GM18907 (cell line): Measurements from ENCODE around the gene NOB1.
"Not testable (repeated sequence)": the region's sequence is repeated elsewhere in the genome, so short reads cannot be mapped to it uniquely, and the experiment has no call there.

Experiments
- ATAC-seq: cut with Tn5 transposase; IDR thresholded peaks from one replicate; pipeline ENCODE4 v1.9.1; 2021; ENCODE audit warnings: mild to moderate bottlenecking, moderate library complexity; ENCODE audit not compliant: unreplicated experiment

NOB1 gene

DNA sequence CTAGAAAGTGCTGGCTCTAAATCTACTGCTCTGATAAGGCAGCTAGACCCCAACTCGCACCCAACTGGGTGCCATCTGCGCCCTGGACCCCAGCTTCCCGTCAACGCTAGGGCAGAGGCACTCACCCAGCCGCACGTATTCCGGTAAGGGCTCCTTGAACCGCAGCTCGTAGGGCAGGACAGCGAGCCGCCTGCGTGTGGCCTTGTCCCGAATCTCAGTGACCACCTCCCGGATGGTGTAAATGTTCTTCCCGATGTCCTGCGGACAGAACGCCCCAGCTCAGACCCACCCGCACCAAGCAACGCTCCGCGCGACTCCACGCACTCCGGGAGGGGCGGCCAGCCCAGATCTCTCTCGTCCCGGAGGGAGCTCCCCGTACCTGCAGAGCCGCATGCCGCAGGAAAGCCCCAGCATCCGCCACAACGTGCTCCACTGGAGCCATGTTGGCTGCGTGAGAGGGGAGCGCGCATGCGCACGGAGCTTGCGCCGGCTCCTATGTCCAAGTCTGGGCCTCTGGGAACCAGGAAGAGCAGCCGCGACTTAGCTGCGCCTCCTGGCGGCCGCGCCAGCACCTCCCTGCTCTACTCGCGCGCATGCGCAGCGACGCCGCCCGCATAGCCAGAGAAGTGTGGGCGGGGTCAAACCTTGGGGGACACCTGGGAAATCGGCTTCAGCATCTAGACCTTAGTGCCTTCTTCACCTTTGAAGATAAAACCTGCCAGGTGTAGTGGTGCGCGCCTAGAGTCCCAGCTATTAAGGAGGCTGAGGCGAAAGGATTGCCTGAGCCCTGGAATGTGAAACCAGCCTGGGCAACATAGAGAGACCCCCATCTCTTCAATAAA is at the start of gene NOB1:
NOB1 (minus strand) TSS at position 458 of the 842 bp plus-strand sequence; CDS start at position 442, 16 bp downstream.
- ATAC-seq, result peak; percentile 95

- ATAC-seq, result no peak
Measured at GRCh38 chr16:69804297-69804696, 49.6 kb upstream of the NOB1 start.

- no peak for ATAC-seq
Measured at GRCh38 chr16:69799611-69800031, 44.9 kb upstream of the NOB1 start.

DNA sequence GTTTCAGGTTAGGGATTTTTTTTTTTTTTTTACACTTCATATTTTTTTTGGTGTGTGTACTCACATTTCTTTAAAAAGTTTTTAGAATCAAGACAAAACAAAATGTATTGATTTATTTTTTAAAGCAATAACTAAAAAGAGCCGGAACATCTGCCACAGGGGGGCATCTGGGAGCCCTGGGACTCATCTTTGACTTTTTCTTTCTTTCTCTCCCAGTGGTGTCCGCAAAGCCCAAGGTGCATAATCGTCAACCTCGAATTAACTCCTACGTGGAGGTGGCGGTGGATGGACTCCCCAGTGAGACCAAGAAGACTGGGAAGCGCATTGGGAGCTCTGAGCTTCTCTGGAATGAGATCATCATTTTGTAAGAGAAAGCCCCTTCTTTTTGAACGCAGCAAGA is 43.7 kb upstream of the NOB1 start:
- no peak for ATAC-seq

DNA sequence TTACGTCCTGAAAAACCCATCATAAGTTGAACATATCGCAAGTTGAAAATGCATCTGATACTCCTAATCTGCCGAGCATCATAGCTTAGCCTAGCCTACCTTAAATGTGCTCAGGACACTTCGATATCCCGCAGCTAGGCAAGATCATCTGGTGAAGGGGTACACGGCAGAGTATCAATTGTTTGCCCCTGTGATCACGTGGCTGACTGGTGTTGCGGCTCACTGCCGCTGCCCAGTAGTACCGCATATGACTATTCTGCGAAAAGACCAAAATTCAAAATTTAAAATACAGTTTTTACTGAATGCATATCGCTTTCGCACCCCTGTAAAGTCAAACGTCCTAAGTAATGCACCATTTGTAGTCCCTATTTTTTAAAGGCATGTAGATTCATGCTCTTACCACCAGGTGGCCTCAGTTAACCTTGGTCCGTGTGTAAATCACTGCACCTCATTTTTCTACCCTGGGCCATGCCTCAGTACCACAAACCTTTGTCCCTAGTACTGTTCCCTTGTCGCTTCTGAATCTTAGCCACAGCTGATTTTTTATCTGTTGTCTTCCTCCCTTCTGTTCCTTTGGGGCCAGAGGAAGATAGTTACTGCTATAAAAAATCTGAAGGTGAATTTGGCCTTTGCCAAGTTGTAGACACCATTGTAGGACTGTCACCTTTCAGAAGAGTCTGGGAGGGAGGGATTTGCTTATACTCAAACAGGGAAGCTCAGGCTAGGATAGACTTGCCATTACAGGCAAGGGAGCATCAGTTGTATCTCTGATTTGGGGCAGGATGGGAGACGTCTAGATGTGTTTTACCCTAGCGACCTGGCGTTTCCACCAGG is 41.8 kb upstream of the NOB1 start:
- ATAC-seq, result no peak

DNA sequence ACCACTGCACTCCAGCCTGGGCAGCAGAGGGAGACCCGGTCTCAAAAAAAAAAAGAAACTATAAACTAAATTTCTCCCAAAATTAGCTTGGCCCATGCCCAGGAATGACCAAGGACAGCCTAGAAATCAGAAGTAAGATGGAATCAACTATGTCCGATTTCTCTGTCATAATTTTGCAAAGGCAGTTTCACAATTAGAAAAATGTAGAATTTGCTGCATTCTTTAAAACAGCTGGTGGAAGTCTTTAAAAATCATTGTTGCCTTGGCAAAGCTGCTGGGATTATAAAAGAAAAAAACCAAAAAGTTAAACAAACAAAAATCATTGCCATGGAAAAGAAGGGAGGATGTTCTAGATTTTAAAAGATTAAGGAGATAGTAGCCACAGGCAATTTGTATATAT is 39.8 kb upstream of the NOB1 start:
- ATAC-seq, result no peak

DNA sequence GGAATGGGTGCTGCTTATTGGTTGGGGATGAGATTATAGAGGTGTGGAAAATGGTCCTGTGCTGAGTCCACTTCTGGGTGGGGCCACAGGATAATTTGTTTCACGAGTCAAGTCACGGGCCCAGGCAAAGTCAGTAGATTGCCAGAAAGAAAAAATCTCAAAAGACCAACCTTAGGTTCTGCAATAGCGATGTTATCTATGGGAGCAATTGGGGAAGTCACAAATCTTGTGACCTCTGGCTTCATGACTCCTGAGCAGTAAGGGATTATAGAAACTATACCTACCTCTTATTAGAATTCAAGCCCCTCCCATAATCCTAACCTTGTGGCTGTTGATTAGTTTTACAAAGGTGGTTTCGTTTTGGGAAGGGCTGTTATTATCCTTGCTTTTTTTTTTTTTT is 38.8 kb upstream of the NOB1 start:
- no peak for ATAC-seq

DNA sequence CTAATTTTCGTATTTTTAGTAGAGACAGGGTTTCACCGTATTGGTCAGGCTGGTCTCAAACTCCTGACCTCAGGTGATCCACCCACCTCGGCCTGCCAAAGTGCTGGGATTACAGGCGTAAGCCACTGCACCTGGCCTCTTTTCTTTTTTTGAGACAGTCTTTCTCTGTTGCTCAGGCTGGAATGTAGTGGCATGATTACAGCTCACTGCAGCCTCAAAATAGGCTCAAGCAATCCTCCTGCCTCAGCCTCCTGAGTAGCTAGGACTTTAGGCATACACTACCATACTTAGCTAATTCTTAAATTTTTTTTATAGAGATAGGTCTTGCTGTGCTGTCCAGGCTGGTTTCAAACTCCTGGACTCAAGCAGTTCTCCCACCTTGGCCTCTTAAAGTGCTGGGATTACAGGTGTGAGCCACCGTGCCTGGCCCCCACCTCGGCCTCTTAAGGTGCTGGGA is 36.7 kb upstream of the NOB1 start:
- ATAC-seq, result not testable (repeated sequence)

DNA sequence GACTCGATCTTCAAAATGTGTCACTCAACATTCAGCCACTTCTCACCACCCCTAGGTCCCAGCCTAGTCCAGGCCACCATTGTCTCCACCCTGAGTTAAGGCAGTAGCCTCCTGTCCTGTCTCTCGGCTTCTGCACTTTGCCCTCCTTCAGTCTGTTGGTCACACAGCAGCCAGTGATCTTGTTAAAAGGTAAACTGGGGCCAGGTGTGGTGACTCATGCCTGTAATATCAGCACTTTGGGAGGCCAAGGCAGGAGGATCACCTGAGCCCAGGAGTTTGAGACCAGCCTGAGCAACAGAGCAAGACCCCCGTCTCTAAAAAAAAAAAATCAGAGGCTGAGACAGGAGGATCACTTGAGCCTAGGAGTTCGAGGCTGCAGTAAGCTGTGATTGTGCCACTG is 33.2 kb upstream of the NOB1 start:
- no peak for ATAC-seq

DNA sequence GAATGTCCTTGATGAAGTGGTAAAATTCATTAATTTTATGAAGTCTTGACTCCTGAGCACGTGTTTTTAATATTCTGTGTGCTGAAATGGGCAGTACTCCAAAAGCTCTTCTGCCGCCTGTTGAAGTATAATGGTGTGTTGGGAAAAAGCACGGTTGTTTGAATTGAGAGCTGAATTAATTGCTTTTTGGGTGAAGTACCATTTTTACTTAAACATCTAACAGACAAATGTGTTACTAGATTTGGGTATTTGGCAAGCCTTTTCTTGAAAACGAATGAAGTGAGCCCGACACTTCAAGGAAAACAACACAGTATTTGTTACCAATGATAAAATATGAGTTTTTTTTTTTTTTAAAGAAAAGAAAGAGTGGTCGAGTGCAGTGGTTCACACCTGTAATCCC is 29.9 kb upstream of the NOB1 start:
- no peak for ATAC-seq

DNA sequence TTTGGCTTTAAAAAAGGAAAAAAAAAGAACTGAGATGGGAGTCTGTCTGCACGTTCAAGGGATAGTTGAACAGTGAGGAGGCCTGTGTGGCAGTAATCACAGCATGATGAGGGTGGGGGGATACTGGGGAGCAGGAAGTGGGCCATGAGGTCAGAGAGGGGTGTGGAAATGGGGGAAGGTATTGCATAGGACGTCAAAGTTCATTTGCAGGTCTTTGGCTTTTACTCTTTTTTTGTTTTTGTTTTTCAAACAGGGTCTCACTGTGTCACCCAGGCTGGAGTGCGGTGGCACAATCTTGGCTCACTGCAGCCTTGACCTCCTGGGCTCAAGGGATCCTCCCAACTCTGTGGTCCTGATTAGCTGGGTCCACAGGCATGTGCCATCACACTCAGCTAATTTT is 26.4 kb upstream of the NOB1 start:
- no peak for ATAC-seq

- no peak for ATAC-seq
Measured at GRCh38 chr16:69779724-69780123, 25.0 kb upstream of the NOB1 start.

- no peak for ATAC-seq
Measured at GRCh38 chr16:69775563-69775962, 20.8 kb upstream of the NOB1 start.

- peak; percentile 78 for ATAC-seq
Measured at GRCh38 chr16:69773260-69773947, 18.7 kb upstream of the NOB1 start.

GRCh38 chr16:69771651-69771967 is 16.9 kb upstream of the NOB1 start:
- ATAC-seq, result no peak

DNA sequence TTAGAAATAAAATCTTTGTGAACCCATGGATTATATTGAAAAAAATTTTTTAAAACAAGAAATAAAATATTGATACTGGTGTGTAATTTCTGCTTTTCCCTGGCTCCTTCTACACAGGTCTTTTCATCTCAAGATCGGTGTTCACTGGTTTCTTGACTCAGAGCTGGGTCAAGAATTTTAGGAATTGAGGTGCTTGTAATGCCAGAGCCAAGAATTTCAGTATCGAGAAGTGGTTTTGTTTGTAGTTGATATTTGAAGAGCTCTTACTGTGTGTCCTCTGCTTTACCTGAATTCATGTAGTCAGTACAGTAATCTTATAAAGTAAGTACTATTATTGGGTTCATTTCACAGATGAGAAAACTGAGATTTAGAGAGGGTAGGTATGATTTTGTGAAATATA is 14.7 kb upstream of the NOB1 start:
- no peak for ATAC-seq

GRCh38 chr16:69768666-69769065 is 13.9 kb upstream of the NOB1 start:
- ATAC-seq, result no peak

GRCh38 chr16:69767459-69768229 is 12.9 kb upstream of the NOB1 start:
- no peak for ATAC-seq

GRCh38 chr16:69763599-69763942 is 8.8 kb upstream of the NOB1 start:
- ATAC-seq, result no peak

- ATAC-seq, result no peak
Measured at GRCh38 chr16:69762814-69763598, 8.3 kb upstream of the NOB1 start.
